Gastrocnemius medialis (tissue), 4 donors: Measurements from ENCODE around the gene GGTA1. TPM values are rescaled to one million over a fixed set of nuclear protein-coding genes. Genes with fewer than 3 reads are reported as not detected.
A peak's percentile ranks its signal among the peaks of the same experiment; 100 is the strongest.

Experiments used
- ATAC-seq, 2 donors: fragments of 150-250 bp; one replicate each; pipeline ENCODE4 v1.9.1; 2016
- DNase-seq, 2 donors: peaks; one replicate each; pipeline ENCODE4 v3.0.0-alpha.2; 2019
- H3K27ac ChIP-seq, 4 donors: fragments of 200-600 bp; sonication (generic); 1 replicate in 1 of 4; 2 replicates in 3 of 4; pipeline ENCODE4 v1.5.1; 2016 to 2018; ENCODE audit warnings: mild to moderate bottlenecking in 2 of 4, moderate library complexity in 1 of 4
- H3K27me3 ChIP-seq, 3 donors: fragments of 200-600 bp; sonication (generic) in 2 of 3; 1 replicate in 1 of 3; 2 replicates in 2 of 3; pipeline versions ENCODE4 v1.5.1 to v1.6.0; 2016 to 2019; ENCODE audit warnings: mild to moderate bottlenecking in 1 of 3, moderate library complexity in 1 of 3
- H3K36me3 ChIP-seq, 2 donors: fragments of 200-600 bp; sonication (generic) in 1 of 2; one replicate each; pipeline ENCODE4 v1.5.1; 2017 to 2018
- H3K4me1 ChIP-seq, 2 donors: fragments of 200-600 bp; sonication (generic) in 1 of 2; one replicate each; pipeline ENCODE4 v1.5.1; 2016 to 2017; ENCODE audit warnings: mild to moderate bottlenecking in 2 of 2
- H3K4me3 ChIP-seq, 4 donors: fragments of 200-600 bp; sonication (generic) in 3 of 4; 1 replicate in 1 of 4; 2 replicates in 3 of 4; pipeline ENCODE4 v1.5.1; 2016 to 2019; ENCODE audit warnings: mild to moderate bottlenecking in 2 of 4
- H3K9me3 ChIP-seq, 3 donors: fragments of 200-600 bp; sonication (generic) in 2 of 3; 1 replicate in 1 of 3; 2 replicates in 2 of 3; pipeline ENCODE4 v1.5.1; 2016 to 2019
- CTCF ChIP-seq, 5 experiments: fragments of 450-650 bp in 3 of 5; fragments of 200-600 bp in 2 of 5; sonication (generic) in 2 of 5; IDR thresholded peaks in 4 of 5; conservative IDR thresholded peaks in 1 of 5; 1 replicate in 4 of 5; 2 replicates in 1 of 5; pipeline ENCODE4 v1.5.1; 2016 to 2019; ENCODE audit warnings: antibody characterized with exemption in 5 of 5, mild to moderate bottlenecking in 3 of 5, moderate library complexity in 3 of 5
- POLR2A ChIP-seq, 2 donors: fragments of 450-650 bp; IDR thresholded peaks; one replicate each; pipeline ENCODE4 v1.6.1; 2017; ENCODE audit warnings: antibody characterized with exemption in 2 of 2, mild to moderate bottlenecking in 2 of 2, moderate library complexity in 2 of 2
- in situ Hi-C, 4 donors: fragments of 200-750 bp; cut with MboI; loops; one replicate each; pipeline versions ENCODE4 v1.15.0 to v1.8.0; 2017; ENCODE audit warnings: low sequenced_read_pairs in 4 of 4
- intact Hi-C: fragments of 100-400 bp; cut with DNase I; formaldehyde crosslinking; loops from one replicate; pipeline ENCODE4 v1.15.1; 2023; ENCODE audit warnings: low total_unique reads
- total RNA-seq, 4 donors: library from RNA; depleted of rRNA; stranded (reverse); fragments of >200 nt; gene quantifications; one replicate each; pipeline versions ENCODE4 v1.1.0 to v1.2.3, GENCODE V29; 2016

GGTA1 gene
- total RNA-seq, 4 donors from 2014 or later = 1.4 to 11.7 (median 3.5) TPM

- in situ Hi-C loops (no loop called here), intact Hi-C loops (no loop called here)
- no peaks in the 10 kb centered on the region for H3K9me3 ChIP-seq
- no peak for DNase-seq
- no peak overlapping the region for H3K4me3 ChIP-seq
- H3K27ac ChIP-seq = no peak overlapping the region
- peaks cover 0 to 3% of the 10 kb centered on the region in 2 donors for H3K4me1 ChIP-seq
- H3K27me3 ChIP-seq = no peaks in the 10 kb centered on the region
- no peaks in the 10 kb centered on the region for H3K36me3 ChIP-seq
- TF ChIP-seq CTCF (IDR thresholded peaks at IDR 0.05 in 4 of 5, conservative IDR thresholded peaks at IDR 0.05 in 1 of 5) (no peak), POLR2A (IDR thresholded peaks at IDR 0.05) (no peak)
- no peak for ATAC-seq
Measured at GRCh38 chr9:121451586-121451985, 48.1 kb downstream of the GGTA1 start.

GRCh38 chr9:121450241-121450640 lies 49.4 kb downstream of the GGTA1 start:
- Histone ChIP-seq H3K4me1 (peaks cover 0 to 3% of the 10 kb centered on the region in 2 donors), H3K27me3 (no peaks in the 10 kb centered on the region), H3K27ac (peak overlapping the region in 1 of 4 donors; percentile 33), H3K36me3 (no peaks in the 10 kb centered on the region), H3K4me3 (no peak overlapping the region), H3K9me3 (no peaks in the 10 kb centered on the region)
- DNase-seq (no peak), ATAC-seq (peak in 1 of 2 donors; percentile 50)
- in situ Hi-C loops (no loop called here), intact Hi-C loops (no loop called here)
- TF ChIP-seq POLR2A (IDR thresholded peaks at IDR 0.05) (no peak), CTCF (IDR thresholded peaks at IDR 0.05 in 4 of 5, conservative IDR thresholded peaks at IDR 0.05 in 1 of 5) (no peak)

- no peaks in the 10 kb centered on the region for H3K36me3 ChIP-seq
- H3K27ac ChIP-seq = peak overlapping the region in 1 of 4 donors; percentile 33
- intact Hi-C loops (no loop called here), in situ Hi-C loops (no loop called here)
- ATAC-seq (no peak), DNase-seq (no peak)
- H3K9me3 ChIP-seq = no peaks in the 10 kb centered on the region
- H3K27me3 ChIP-seq = no peaks in the 10 kb centered on the region
- peaks cover 0 to 3% of the 10 kb centered on the region in 2 donors for H3K4me1 ChIP-seq
- no peak for TF ChIP-seq POLR2A (IDR thresholded peaks at IDR 0.05)
- no peak overlapping the region for H3K4me3 ChIP-seq
Measured at GRCh38 chr9:121449786-121450185, 49.9 kb downstream of the GGTA1 start.

GRCh38 chr9:121447321-121447834 lies 52.3 kb downstream of the GGTA1 start:
- TF ChIP-seq POLR2A (IDR thresholded peaks at IDR 0.05) = no peak
- no peak for TF ChIP-seq CTCF (IDR thresholded peaks at IDR 0.05 in 4 of 5, conservative IDR thresholded peaks at IDR 0.05 in 1 of 5)
- in situ Hi-C loops = no loop called here

GRCh38 chr9:121445986-121446385 lies 53.7 kb downstream of the GGTA1 start:
- H3K27me3 ChIP-seq = no peaks in the 10 kb centered on the region
- in situ Hi-C loops = no loop called here
- ATAC-seq (no peak), DNase-seq (no peak)
- H3K9me3 ChIP-seq = no peaks in the 10 kb centered on the region
- TF ChIP-seq CTCF (IDR thresholded peaks at IDR 0.05 in 4 of 5, conservative IDR thresholded peaks at IDR 0.05 in 1 of 5) (no peak), POLR2A (IDR thresholded peaks at IDR 0.05) (no peak)
- H3K4me1 ChIP-seq = peaks cover 0 to 3% of the 10 kb centered on the region in 2 donors
- H3K36me3 ChIP-seq = no peaks in the 10 kb centered on the region
- intact Hi-C loops = no loop called here
- no peak overlapping the region for H3K4me3 ChIP-seq
- H3K27ac ChIP-seq = no peak overlapping the region

More at GRCh38 chr9:121447321-121447834, 52.3 kb downstream of the GGTA1 start:
- intact Hi-C loops = no loop called here
- Histone ChIP-seq H3K27me3 (no peaks in the 10 kb centered on the region), H3K9me3 (no peaks in the 10 kb centered on the region), H3K27ac (no peak overlapping the region), H3K4me1 (peaks cover 0 to 3% of the 10 kb centered on the region in 2 donors), H3K4me3 (no peak overlapping the region), H3K36me3 (no peaks in the 10 kb centered on the region)
- no peak for ATAC-seq
- DNase-seq = no peak
